Testis (tissue), 2 donors: Measurements from ENCODE around the gene BBS5.

Experiments used
- POLR2A ChIP-seq: fragments of 450-650 bp; IDR thresholded peaks from one replicate; pipeline ENCODE4 v1.6.1; 2017; ENCODE audit warnings: antibody characterized with exemption, mild to moderate bottlenecking, moderate library complexity
- TF ChIP-seq, protein P1 (sequence below), 3 experiments: fragments of 450-650 bp in 2 of 3; fragments of 200-600 bp in 1 of 3; sonication (generic) in 1 of 3; IDR thresholded peaks; one replicate each; pipeline ENCODE4 v1.5.1; 2016 to 2019; ENCODE audit warnings: antibody characterized with exemption in 3 of 3, mild to moderate bottlenecking in 2 of 3, moderate library complexity in 1 of 3

DNA sequence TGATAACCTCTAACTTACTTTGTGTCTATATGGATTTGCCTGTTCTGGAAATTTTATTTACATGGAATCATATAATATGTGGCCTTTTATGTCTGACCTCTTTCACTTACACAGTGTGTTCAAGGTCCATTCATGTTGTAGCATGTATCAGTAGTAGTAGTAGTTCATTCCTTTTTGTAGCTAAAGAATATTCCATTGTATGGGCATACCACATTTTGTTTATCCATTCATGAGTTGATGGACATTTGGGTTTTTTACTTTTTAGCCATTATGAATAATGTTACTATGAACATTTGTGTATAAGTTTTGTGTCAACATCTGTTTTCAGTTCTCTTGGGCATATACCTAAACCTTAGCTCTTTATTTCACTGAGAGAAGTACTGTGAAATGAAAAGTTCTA lies 11.5 kb downstream of the BBS5 start:
- no peak for TF ChIP-seq POLR2A
- TF ChIP-seq, protein P1, sequence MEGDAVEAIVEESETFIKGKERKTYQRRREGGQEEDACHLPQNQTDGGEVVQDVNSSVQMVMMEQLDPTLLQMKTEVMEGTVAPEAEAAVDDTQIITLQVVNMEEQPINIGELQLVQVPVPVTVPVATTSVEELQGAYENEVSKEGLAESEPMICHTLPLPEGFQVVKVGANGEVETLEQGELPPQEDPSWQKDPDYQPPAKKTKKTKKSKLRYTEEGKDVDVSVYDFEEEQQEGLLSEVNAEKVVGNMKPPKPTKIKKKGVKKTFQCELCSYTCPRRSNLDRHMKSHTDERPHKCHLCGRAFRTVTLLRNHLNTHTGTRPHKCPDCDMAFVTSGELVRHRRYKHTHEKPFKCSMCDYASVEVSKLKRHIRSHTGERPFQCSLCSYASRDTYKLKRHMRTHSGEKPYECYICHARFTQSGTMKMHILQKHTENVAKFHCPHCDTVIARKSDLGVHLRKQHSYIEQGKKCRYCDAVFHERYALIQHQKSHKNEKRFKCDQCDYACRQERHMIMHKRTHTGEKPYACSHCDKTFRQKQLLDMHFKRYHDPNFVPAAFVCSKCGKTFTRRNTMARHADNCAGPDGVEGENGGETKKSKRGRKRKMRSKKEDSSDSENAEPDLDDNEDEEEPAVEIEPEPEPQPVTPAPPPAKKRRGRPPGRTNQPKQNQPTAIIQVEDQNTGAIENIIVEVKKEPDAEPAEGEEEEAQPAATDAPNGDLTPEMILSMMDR (IDR thresholded peaks at IDR 0.05): no peak
